Muscle of leg (tissue), 11 donors: ENCODE data around the gene LRRN4CL. TPM values are rescaled to one million over a fixed set of nuclear protein-coding genes. Genes with fewer than 3 reads are reported as not detected.

ENCODE experiments used
- DNase-seq: peaks from one replicate; pipeline ENCODE4 v3.0.0; 2013
- H3K27ac ChIP-seq: one replicate; pipeline ENCODE4 v1.5.1; 2013; ENCODE audit warnings: mild to moderate bottlenecking, low read length, control low read depth
- H3K27me3 ChIP-seq: one replicate; pipeline ENCODE4 v1.6.1; 2013; ENCODE audit warnings: low read length; ENCODE audit not compliant: control insufficient read depth, insufficient read depth
- H3K36me3 ChIP-seq: one replicate; pipeline ENCODE4 v1.6.1; 2013; ENCODE audit warnings: low read length; ENCODE audit not compliant: control insufficient read depth, insufficient read depth
- H3K4me1 ChIP-seq: one replicate; pipeline ENCODE4 v1.6.1; 2013; ENCODE audit warnings: low read length; ENCODE audit not compliant: control insufficient read depth, insufficient read depth
- H3K4me3 ChIP-seq: one replicate; pipeline ENCODE4 v1.5.1; 2013; ENCODE audit warnings: low read length, control low read depth
- H3K9me3 ChIP-seq: replicated peaks from 2 replicates; pipeline ENCODE4 v1.6.1; 2013; ENCODE audit warnings: low read depth, low read length; ENCODE audit not compliant: control insufficient read depth
- WGBS: methylation state at CpG from one replicate; pipeline ENCODE4 v1.1.5; 2013; ENCODE audit warnings: missing lambda C conversion rate; ENCODE audit not compliant: insufficient coverage; 5-methylcytosine and 5-hydroxymethylcytosine counted together
- polyA plus RNA-seq, 8 donors: library from polyadenylated mRNA; unstranded; fragments of 120-200 nt; gene quantifications; one replicate each; pipeline versions ENCODE4 v1.2.1 to v1.2.3, GENCODE V29; 2013; ENCODE audit warnings: inconsistent platforms in 1 of 8, low replicate concordance in 1 of 8; ENCODE audit not compliant: insufficient read length in 8 of 8, insufficient read depth in 1 of 8
- total RNA-seq: library from RNA; stranded (reverse); fragments of 120-200 nt; gene quantifications from one replicate; pipeline ENCODE4 v1.2.4, GENCODE V29; 2013

Gene LRRN4CL
- total and polyA plus RNA-seq, 9 donors = 13.7 to 31.6 (median 16.8) TPM

DNA sequence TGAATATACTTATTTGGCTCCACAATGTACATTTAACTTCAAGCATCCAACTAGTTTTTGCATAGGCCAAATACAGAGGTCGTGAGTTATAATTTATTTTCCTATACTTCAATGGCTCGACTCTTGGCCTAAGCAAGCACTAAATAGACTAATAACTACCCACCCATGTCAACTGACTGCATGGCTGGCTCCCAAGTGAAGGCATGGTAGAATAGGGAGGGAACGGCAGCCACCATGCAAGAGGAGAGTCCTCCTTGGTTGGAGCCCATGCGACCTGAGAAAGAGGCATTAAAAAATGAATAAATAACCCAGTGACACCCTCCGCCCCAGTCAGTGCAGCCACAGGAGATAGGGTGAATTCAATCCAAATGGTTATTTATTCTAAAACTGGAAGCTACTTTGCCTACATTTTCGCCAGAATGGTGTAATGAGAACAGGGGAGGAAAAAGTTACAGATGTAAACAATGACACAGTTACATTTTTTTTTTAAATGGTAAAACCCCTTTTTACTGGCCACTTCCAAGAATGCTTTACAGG is 23.0 kb upstream of the LRRN4CL start:
- Histone ChIP-seq H3K27ac (no peak overlapping the region), H3K4me3 (no peak overlapping the region), H3K9me3 (no peaks in the 10 kb centered on the region), H3K36me3 (peaks cover 66% of the 10 kb centered on the region), H3K4me1 (peaks cover 22% of the 10 kb centered on the region), H3K27me3 (no peaks in the 10 kb centered on the region)
- no peak for DNase-seq
- 100% methylated on average over 1 of the region's 6 CpGs for WGBS

DNA sequence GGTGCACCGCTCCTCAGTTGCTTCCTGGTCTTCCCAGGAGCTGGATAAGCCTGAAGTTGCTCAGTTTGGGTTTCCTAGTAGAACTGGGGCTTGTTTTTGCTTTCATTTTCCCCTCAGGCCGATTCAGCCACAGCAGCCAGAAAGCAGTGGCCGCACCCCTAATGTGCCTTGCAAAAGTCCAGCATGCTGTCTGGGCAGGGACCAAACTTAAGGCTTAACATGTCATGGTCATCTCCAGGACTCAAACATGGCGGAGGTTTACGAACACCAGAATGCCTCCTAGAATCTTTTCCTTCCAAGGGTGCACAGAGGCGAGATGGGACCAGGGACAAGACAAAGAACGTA is 20.6 kb upstream of the LRRN4CL start:
- DNase-seq = peak; percentile 61
- H3K4me1 ChIP-seq = peaks cover 41% of the 10 kb centered on the region
- WGBS = 58% methylated on average over 4 of the region's 7 CpGs
- peak overlapping the region; percentile 86 for H3K27ac ChIP-seq
- peaks cover 47% of the 10 kb centered on the region for H3K36me3 ChIP-seq
- H3K27me3 ChIP-seq = no peaks in the 10 kb centered on the region
- H3K9me3 ChIP-seq = no peaks in the 10 kb centered on the region
- H3K4me3 ChIP-seq = peak overlapping the region; percentile 57

- H3K4me3 ChIP-seq = peak overlapping the region; percentile 57
- peaks cover 43% of the 10 kb centered on the region for H3K4me1 ChIP-seq
- WGBS = 3% methylated on average over 28 of the region's 47 CpGs
- peak; percentile 100 for DNase-seq
- peaks cover 43% of the 10 kb centered on the region for H3K36me3 ChIP-seq
- no peaks in the 10 kb centered on the region for H3K9me3 ChIP-seq
- peak overlapping the region; percentile 86 for H3K27ac ChIP-seq
- H3K27me3 ChIP-seq = no peaks in the 10 kb centered on the region
These were observed 20.1 kb upstream of the LRRN4CL start for GRCh38 chr11:62709247-62710000.

- no CpG with 5 or more reads among the region's 7 CpGs for WGBS
- peak overlapping the region; percentile 86 for H3K27ac ChIP-seq
- H3K27me3 ChIP-seq = no peaks in the 10 kb centered on the region
- H3K4me1 ChIP-seq = peaks cover 43% of the 10 kb centered on the region
- peak overlapping the region; percentile 57 for H3K4me3 ChIP-seq
- peaks cover 38% of the 10 kb centered on the region for H3K36me3 ChIP-seq
- DNase-seq = no peak
- no peaks in the 10 kb centered on the region for H3K9me3 ChIP-seq
These were observed 19.5 kb upstream of the LRRN4CL start for GRCh38 chr11:62708793-62709192.

- Histone ChIP-seq H3K4me1 (peaks cover 43% of the 10 kb centered on the region), H3K4me3 (peak overlapping the region; percentile 57), H3K27me3 (no peaks in the 10 kb centered on the region), H3K9me3 (no peaks in the 10 kb centered on the region), H3K27ac (peak overlapping the region; percentile 86), H3K36me3 (peaks cover 34% of the 10 kb centered on the region)
- no peak for DNase-seq
- 80% methylated on average over 5 of the region's 5 CpGs for whole genome bisulfite sequencing
These were observed 19.1 kb upstream of the LRRN4CL start for GRCh38 chr11:62708392-62708791.

GRCh38 chr11:62707277-62707861 is 18.0 kb upstream of the LRRN4CL start, which contains the start of the genes BSCL2 and GNG3:
BSCL2 (minus strand) TSS chr11:62707424; CDS start chr11:62707195, 229 bp downstream.
GNG3 (plus strand) TSS chr11:62707676; CDS start chr11:62708296, 620 bp downstream.
- H3K27ac ChIP-seq = peak within 1 kb of the TSS; percentile 87
- H3K36me3 ChIP-seq = peaks cover 29% of the 10 kb centered on the region
- H3K27me3 ChIP-seq = no peaks in the 10 kb centered on the region
- no peaks in the 10 kb centered on the region for H3K9me3 ChIP-seq
- H3K4me3 ChIP-seq = peak within 1 kb of the TSS; percentile 92
- DNase-seq = peak; percentile 46
- H3K4me1 ChIP-seq = peaks cover 43% of the 10 kb centered on the region
- 71% methylated on average over 5 of the region's 10 CpGs for WGBS

GRCh38 chr11:62706850-62707247 is 17.5 kb upstream of the LRRN4CL start:
- Histone ChIP-seq H3K4me1 (peaks cover 43% of the 10 kb centered on the region), H3K27ac (peak overlapping the region; percentile 87), H3K4me3 (peak overlapping the region; percentile 92), H3K9me3 (no peaks in the 10 kb centered on the region), H3K36me3 (peaks cover 31% of the 10 kb centered on the region), H3K27me3 (no peaks in the 10 kb centered on the region)
- WGBS = 65% methylated on average over 7 of the region's 8 CpGs
- no peak for DNase-seq

DNA sequence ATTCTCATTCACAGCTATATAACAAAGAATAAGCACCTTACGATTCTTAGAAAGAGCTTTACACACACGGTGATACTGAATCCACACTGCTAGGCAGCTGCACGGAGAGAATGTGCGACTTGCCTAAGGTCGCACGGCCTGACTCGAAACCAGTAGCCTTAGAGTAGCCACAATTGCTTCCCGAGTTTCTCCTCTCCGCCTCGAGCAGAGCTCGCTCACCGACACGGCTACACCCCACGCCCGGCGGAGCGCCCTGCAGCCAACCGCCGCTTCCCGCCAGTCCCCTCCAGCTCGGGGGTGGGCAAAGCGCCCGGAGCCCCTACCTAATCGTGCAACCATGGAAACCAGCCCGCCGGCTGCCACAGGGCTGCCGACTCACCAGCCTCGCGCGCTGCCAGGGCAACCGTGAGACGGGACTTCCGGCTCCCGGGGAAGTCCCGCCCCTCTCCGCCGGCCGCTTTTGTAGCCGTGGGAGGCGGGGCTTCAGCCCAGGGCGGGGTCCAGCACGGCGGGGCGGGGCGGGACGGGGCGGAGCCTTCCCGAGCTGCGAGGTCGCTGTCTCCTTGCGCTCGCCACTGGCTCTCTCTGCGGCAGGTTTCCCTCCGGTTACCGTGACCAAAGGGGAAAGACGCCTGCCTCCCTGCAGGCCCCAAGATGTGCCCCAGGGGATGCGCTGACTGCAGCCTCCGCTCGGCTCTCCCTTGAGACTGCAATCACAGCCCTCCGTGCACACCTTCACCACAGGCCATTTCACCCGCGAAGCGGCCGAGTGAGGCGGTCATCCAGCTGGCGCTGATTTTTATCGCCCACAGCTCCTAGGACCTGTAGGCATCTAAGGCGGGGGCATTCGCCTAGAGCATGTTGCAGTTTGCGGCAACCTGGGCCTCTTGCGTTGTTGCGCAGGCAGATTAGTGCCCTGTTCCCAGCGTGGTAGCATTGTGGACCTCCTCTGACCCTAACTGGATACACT is 16.8 kb upstream of the LRRN4CL start:
- peak overlapping the region; percentile 89 for H3K27ac ChIP-seq
- peaks cover 28% of the 10 kb centered on the region for H3K36me3 ChIP-seq
- H3K27me3 ChIP-seq = no peaks in the 10 kb centered on the region
- peak overlapping the region; percentile 92 for H3K4me3 ChIP-seq
- H3K9me3 ChIP-seq = no peaks in the 10 kb centered on the region
- 3% methylated on average over 73 of the region's 73 CpGs for WGBS
- H3K4me1 ChIP-seq = peaks cover 43% of the 10 kb centered on the region
- DNase-seq = peak; percentile 95

GRCh38 chr11:62705413-62705812 is 16.1 kb upstream of the LRRN4CL start:
- H3K4me1 ChIP-seq = peaks cover 41% of the 10 kb centered on the region
- WGBS = 66% methylated on average over 5 of the region's 7 CpGs
- no peak for DNase-seq
- H3K36me3 ChIP-seq = peaks cover 27% of the 10 kb centered on the region
- H3K27ac ChIP-seq = peak overlapping the region; percentile 89
- no peaks in the 10 kb centered on the region for H3K9me3 ChIP-seq
- no peaks in the 10 kb centered on the region for H3K27me3 ChIP-seq
- peak overlapping the region; percentile 92 for H3K4me3 ChIP-seq
